ENCODE results near the gene ATP6AP2.

- TF ChIP-seq CTCF (IDR thresholded peaks at IDR 0.05; ENCODE audit: low read depth, low read length, poor library complexity, severe bottlenecking) (no peak), EZH2phosphoT487 (IDR thresholded peaks at IDR 0.05; ENCODE audit: borderline replicate concordance, low read length) (no peak)
These were observed 22.7 kb downstream of the ATP6AP2 start for GRCh38 chrX:40603446-40603845.
